DMS53 (cell line): ENCODE data around the gene EPN1.
"Not testable (repeated sequence)": the region's sequence is repeated elsewhere in the genome, so short reads cannot be mapped to it uniquely, and the experiment has no call there.

ENCODE experiments used
- DNase-seq: peaks from one replicate; lab custom pipeline; 2025; lab: John Stamatoyannopoulos, UW

The EPN1 gene

GRCh38 chr19:55693336-55693974 lies 18.4 kb downstream of the EPN1 start:
- DNase-seq: no peak

GRCh38 chr19:55694241-55694655 lies 19.2 kb downstream of the EPN1 start:
- DNase-seq: no peak

GRCh38 chr19:55694656-55695491 lies 19.8 kb downstream of the EPN1 start:
- DNase-seq: no peak

GRCh38 chr19:55695511-55696290 lies 20.7 kb downstream of the EPN1 start:
- no peak for DNase-seq

DNA sequence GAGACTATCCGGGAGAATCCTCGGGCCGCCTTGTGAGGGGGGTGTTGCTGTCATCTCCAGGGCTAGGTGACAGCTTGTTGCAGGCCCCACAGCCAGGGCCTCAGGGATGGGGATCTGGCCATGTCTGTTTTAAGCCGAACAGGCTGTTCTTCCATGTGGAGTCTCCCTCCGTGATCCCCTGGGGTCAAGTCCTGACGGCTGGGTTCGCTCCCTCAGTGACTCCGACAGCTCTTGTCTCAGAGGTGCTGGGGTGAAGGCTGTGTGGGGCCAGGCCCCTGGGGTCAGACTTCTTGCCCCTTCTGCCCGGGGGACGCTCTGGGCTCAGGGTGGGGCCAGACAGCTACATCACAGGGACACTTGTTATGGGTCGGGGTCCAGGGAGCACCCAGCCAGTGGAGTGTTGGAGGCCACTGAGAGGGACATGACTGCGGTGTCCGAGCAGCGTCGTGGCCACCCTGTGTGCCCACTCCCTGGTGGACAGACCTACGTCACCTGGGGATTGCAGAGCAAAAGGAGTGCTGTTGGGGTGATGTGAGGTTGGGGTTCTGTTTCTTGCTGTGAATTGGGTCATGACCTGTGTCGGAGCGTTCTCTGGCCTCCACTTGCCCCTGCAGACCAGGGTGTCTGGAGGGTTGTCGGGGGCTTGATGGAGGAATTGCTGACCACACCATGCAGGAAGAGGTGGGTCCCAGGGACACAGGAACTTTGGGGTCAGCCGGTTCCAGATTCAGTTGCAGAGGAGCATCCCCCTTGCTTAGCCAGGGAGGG lies 21.5 kb downstream of the EPN1 start:
- no peak for DNase-seq

DNA sequence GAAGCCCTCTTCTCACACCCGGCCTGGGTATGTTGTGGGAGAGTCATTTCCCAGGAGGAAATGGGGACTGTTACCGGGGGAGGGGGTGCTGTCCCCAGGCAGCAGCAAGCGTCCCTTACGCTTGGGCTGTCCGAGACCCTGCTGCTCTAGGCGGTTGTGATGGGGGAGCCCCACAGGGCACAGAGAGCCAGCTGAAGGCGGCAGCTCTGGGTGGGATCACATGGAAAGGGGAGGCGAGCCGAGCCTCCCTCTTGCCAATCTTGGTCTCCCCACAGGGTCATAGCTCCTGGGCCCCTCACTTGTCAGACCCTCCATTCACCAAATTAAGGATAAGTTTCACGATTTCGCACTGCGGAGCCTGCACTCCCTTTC lies 22.0 kb downstream of the EPN1 start:
- no peak for DNase-seq

DNA sequence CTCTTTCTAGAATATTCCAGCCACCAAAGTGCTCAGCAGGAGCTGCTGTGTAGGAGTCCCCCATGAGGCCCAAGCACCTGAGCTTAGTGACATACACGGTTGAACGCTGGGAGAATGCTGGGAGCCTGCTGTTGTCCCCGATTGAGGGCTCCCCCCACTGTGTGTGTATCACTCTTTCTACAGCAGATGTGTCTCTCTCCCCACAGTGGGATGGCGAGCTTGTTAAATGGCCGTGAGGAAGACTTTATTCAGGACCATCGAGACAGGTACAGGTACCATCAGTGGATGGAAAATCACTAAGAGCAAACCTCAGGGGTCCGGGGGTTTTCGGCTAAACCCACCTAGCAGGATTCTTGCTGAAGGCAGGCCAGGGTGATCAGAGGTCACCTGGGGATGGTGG lies 22.7 kb downstream of the EPN1 start:
- DNase-seq: no peak

GRCh38 chr19:55698256-55698655 lies 23.2 kb downstream of the EPN1 start:
- DNase-seq: no peak

- no peak for DNase-seq
These were observed 24.2 kb downstream of the EPN1 start for GRCh38 chr19:55699221-55699620.

DNA sequence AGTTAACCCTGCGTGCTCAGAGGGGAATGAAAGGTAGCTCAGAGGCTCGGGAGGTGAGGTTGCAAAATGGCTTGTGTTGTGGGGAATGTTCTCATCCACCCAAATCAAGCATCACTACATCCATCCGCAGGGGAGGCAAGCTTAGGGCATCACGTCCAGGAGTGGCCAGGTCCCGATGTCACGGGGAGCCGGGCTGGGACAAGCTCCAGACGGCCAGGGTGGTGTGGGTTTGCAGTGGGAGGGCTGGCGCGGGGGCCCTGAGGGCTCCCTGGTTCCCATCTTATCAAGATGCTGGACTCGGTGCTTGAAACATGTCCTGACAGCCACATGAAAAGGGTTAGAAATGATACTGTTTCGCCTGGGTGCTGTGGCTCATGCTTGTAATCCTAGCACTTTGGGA lies 25.8 kb downstream of the EPN1 start:
- no peak for DNase-seq

DNA sequence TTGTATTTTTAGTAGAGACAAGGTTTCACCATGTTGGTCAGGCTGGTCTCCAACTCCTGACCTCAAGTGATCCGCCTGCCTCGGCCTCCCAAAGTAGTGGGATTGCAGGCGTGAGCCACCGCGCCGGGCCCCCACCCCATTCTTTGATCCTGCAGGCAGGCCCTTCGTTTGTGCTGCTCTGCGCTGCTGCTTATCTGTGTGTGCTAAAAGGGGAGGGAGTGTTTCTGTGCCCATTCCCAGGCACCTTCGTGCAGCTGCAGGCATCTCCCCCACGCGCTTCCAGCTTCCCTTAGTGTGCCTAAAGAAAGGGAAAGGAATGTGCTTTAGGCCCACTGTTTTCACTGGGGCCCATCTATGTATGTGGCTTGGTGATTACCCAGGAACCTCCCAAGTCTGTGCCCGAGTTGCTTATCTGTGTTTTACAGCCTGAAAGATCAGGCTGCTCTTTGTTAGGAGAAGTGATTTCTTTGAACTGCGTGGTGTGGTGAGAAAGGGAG lies 27.2 kb downstream of the EPN1 start:
- no peak for DNase-seq

DNA sequence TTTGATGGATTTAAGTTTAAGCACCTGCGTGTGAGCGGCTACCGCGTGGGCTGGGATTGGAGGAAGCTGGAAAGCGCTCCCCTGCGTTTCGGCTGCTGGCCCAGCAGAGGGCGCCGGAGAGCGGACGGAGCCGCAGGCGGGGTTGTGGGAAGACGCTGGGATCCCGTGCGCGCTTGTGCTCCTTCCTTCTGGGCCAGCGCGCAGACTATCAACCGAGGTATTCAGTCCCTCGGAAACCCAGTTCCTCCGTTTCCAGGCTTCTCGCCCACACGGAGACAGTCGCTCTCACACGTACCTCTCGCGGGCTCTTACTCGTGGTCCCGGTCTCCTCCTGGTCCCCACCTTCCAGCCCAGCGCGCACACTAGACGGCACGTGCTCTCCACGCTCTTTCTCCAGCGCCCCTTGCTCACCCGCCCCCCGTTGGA lies 28.8 kb downstream of the EPN1 start:
- peak; percentile 16 for DNase-seq

DNA sequence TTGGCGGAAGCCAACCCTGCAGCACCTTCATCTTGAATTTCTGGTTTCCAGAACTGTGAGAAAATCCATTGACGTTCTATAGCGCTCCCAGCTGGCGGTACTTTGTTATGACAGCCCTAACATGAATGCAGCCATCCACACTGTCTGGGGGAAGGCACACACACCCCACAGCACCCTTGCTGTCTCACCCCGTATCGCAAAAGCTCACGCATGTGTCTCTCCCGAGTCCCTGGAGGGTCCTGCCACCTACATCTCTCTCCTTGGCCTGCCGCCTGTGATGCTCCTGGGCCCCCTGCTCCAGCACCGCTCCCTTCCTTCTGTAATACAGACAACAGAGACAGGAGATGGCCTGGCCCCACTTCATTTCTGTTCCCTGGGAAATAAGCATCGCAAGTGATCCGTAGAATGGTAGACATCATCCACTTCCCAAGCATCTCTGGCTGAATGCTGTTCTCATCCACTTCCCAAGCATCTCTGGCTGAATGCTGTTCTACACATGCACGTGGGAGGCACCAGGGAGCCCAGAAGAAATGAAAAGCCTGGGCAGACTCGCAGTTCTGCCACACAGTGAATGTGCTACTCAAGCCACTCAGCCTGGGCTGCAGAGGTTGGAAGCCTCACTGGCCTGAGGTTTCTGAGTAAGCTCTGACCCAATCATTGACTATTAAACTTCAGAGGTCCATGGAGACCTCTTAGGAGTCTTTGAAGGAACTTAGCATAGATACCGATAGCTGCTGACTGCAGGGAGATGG lies 29.6 kb downstream of the EPN1 start:
- DNase-seq: no peak

DNA sequence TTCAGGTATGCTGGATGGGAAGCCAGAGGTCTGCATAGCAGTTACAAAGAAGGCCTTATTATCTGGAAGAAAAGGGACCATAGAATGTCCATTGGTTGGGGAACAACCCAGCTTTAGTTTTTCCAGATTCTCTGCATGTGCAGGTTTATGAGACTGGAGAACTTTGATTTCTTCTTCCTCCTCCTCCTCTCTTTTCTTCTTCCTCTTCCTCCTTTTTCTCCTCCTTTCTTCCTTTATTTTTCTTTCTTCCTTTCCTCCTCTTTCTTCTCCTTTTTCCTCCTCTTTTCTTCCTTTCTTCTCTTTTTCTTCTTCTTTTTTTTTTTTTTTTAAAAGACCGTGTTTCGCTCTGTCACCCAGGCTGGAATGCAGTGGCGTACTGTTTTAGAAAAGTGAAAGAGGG lies 30.9 kb downstream of the EPN1 start:
- no peak for DNase-seq

- DNase-seq: no peak
These were observed 36.7 kb downstream of the EPN1 start for GRCh38 chr19:55711719-55712118.

DNA sequence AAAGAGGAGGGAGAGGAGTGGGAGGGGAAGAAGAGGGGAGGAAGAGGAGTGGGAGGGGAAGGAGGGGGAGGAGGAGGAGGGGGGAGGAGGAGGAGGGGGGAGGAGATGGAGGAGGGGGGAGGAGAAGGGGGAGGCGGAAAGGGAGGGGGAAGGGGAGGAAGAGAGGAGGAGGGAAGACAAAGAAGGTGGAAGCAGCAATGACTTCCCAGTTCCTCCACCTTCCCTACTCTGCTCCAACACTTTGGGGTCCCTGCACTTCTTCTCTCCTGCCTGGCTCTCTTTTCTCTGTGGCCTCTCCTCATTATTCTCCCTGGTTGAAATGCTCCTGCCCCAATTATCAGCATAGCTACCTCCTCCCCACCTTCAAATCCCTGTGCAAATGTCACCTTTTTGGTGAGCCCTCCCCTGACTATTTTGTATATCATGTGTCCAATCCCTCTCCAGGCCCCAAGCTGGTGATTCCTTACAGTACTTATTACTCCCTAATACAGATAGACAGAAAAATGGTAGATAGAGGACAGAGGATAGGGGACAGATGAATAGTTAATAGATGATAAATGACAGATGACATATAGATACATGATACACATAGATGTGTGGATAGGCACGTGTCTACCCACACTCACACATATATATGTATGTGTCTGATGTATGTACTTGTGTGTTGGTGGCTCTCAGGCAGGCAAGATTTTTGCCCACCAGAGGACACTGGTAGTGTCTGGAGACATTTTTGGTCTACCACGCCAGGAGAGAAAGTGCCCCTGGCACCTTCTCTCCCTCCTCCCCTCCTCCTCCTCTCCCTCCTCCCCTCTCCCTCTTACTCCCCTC lies 38.0 kb downstream of the EPN1 start:
- peak; percentile 22 for DNase-seq

GRCh38 chr19:55716531-55716930 lies 41.5 kb downstream of the EPN1 start:
- no peak for DNase-seq

- no peak for DNase-seq
These were observed 42.2 kb downstream of the EPN1 start for GRCh38 chr19:55717251-55717650.

- DNase-seq: not testable (repeated sequence)
These were observed 43.1 kb downstream of the EPN1 start for GRCh38 chr19:55717879-55718711.
